A549 treated with DMSO at 1 μM for 4 hours (cell line): ENCODE data around the gene CCNY. TPM values are rescaled to one million over a fixed set of nuclear protein-coding genes. Genes with fewer than 3 reads are reported as not detected.

ENCODE experiments used
- total RNA-seq: library from RNA; stranded (reverse); fragments of 200-300 nt; extraction: Qiagen RNA extraction; gene quantifications from 5 replicates; pipeline ENCODE4 v1.2.3, GENCODE V29; 2022; ENCODE audit warnings: low read depth

Gene CCNY
- total RNA-seq, result 40.4 to 54.3 TPM (median 46.6 TPM) in 5 replicates

DNA sequence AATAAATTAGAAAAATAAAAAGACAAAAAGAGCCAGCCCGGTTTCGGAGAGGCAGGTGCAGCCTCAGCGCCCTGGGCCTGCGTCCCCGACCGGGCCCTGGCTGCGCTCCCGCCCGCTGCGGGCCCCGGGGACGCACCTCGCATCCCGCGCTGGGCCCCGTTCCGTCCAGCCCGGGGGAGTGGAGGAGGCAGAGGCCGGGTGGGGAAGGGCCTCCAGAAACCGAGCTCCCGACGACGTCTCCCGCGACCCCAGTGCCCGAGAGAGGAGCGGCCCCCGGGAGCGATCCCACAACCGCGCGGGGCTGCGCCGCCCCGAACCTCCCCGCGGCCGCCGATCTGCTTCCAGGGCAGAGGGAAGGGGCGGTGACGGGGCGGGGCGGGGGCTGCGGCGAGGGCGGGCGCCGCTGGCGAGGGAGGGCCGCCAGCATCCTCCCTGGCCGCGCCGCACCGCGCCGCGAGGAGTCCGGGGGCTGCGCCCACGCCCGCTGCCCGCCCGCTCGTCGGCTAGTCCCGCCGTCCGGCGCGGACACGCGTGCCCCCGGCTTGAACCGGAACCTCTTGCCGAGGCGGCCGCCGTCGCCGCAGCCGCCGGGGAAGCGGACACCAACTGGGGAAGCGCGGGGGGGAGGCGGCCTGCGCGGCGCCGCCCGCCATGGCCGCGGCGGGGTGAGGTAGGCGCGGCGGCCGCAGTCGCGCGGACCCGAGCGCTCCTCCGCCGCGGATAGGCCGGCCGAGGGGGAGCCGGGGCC, at the start of gene CCNY:
CCNY (plus strand) TSS at position 426 of the 748 bp plus-strand sequence. CDS start 545 bp downstream, outside the sequence.

DNA sequence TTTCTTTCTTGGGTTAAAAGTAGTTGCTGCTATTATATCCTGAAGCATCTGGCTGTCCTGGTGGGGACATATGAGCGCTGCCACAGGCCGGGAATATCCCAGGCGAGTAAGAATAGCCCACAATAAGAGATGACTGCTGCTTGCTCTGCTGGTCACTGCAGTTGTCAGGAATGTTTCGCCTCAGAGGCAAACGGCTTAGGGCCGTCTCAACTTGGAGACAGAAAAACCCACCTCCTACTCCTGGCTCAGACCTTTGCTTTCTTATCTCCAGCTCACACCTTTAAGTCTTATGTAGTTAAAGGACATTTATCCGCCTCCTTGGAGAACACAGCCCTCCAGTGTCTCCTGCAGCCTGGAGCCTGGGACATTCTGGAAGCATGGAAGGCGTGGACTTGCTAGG, 268.9 kb downstream of the CCNY start, which contains the start of gene GJD4:
GJD4 (plus strand) TSS at position 151 of the 400 bp plus-strand sequence; CDS start at position 378, 227 bp downstream.

Other genes starting within 250 kb of the CCNY start
- 19.1 to 30.9 TPM (median 25.5 TPM) in 5 replicates for gene CUL2, start 246.2 kb upstream of the CCNY start, total RNA-seq
- 32.5 to 43.9 TPM (median 39.1 TPM) in 5 replicates for gene CREM, start 209.7 kb upstream of the CCNY start, total RNA-seq